GM04504 (cell line): ENCODE data around the gene DUSP5.

Source experiments
- DNase-seq: peaks from one replicate; pipeline ENCODE4 v3.0.0-alpha.2; 2012; ENCODE audit warnings: low read depth

DUSP5 gene

DNA sequence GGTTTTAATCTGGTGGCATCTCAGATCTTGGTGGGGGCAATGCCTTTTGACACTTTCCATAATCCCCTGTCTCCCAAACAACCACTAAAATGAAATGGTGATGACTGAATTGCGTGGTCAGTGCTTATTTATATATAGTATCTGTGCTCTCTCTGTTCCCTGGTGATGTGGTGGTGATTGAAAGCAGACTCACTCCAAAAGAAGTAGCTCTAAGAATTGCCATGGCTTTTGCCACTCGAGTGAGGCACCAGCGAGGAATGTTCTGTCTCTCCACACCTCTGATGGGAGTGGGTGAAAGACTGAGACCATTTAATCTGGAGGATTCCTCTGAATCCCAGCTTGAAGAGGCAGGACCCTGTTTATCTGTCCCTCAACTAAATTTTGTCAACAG lies 2.8 kb downstream of the DUSP5 start:
- no peak for DNase-seq

DNA sequence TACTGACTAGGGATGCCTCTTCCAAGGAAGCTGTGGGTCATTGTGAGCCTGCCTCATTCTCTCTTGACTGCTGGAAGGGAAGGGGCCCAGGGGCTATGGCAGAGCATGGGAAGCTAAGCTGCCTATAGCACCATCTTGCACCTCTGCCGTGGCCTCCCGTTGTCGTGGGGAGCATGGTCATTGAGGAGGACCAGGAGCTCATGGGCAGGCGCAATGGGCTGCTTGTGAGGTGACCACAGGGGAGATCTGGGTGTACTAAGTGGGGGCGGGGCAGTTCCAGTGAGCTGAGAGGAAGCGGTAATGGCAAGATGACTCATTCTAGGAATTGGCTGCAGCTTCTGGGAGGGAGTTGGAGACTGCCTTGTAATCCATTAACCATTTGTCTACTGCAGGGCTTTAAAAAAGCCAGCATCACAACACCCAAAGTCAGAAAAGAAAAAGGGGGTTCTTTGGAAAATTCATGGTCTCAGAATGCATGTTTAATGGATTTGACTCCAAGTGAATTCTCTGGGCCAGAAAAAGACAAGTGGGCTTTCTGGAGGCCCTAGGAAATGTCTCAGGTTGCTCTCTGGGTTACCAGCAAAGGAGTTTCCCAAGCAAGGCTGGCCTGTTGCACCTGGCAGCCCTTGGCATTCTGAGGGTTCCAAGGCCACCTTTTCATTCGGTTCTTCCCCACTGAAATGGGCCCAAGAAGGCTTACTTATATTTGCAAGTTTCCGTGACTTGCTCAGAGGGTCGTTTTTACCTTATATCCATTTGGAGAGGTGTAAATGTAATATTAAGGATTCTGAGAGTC lies 3.6 kb downstream of the DUSP5 start:
- peak; percentile 79 for DNase-seq

DNA sequence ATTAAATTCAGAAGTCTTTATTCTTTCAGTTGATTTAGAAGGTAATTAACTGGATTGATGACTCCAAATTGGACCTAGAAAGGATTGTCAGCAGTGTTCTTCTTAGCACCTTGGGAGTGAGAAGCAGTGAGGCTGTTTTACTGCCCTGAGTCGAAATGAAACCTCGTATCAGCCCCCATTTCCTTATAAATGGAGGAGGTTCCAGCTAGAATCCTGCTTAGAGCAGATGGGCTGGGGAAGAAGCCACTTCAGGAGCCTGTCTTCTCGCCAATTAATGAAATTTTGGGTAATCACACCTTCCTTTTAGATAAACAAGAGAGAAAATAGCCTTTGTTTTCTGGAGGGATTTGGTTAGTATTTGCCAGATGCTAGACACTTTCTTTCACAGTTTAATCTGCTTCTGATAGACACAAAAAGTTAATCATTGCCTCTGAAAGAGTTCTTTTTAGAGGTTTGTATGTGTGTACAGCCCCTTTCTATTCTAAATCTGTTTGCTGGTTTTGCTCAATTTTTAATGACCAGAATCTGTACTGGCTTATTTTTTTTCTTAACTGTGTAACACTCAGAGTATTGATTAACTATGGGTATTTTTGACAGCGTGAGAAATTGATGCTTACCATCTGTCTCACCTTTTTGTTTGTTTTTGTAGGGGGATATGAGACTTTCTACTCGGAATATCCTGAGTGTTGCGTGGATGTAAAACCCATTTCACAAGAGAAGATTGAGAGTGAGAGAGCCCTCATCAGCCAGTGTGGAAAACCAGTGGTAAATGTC lies 4.6 kb downstream of the DUSP5 start:
- DNase-seq: no peak

DNA sequence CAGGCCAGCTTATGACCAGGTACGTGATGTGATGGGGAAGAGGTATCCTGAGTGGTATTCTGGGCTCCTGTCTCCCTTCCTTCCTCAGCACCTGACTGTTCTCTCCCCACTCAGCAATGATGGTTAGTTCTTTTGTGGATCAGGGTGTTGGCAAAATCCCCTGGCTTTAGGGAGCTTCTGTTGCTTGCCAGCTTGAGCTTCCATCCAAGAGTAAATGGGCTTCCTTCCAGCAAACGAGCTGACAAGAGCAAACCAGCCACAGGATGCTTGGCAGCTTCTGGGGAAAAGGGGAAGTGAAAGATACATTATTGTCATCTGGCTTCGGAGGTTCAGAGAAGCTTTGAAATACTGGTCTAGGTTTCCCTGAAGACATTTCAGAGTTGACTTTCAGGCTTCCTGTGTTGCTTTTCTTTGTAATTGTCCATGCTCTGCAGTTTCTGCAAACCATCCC lies 5.2 kb downstream of the DUSP5 start:
- peak; percentile 86 for DNase-seq

DNA sequence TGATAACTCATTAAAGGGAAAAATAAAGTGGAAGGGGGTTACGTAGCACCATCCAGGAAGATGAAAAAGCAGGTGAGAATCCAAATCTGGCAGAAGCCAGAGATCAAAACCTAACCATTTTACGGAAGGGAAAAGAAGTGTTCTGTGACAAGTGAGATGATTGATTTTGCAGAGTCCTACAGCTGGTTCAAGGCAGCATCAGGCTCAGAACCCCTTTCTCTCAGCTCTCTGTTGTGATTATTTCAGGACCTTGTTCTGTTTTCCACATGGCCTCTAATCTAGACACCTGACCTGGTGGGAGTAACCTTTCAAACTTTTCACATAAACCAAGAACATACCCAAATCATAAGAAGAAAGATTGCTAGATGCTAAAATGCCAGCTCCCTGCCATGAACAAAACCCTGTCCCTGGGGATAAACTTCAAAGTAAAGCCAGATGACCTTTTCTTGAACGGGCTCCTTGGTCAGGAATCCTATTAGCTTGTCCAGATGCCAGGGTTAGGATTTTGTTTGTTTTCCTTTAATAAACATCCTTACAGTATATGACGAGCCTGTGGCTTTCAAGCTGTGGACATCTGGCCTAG lies 5.9 kb downstream of the DUSP5 start:
- no peak for DNase-seq

DNA sequence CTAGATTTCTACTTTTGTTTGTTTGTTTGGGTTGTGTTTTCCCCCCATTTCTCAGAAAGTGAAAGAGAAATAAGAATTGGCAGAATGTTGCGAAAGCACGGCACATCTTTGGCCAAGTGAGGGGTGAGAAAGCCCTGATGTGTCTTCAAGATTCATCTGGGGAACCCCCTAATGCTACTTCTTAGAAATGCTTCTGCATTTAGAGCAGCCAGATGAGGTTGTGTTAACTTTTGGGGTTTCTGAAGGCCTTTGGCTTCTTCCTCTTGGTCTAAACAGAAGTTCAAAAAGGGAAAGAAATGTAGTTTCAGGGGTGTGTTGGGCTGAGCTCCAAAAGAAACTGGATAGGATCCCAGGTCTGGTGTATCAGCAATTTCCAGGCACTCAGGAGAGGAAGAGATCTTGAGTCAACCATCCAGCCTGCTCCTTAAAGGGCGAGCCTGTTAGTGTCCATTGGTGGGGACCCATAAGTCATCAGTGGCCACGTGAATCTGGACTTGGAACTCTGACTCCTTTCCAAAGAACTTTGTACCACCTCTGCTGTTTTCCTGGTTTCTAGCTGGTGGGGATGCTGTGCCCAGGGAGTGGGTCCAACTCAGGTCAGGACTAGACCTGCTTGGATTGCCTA lies 6.5 kb downstream of the DUSP5 start:
- DNase-seq: peak; percentile 57

DNA sequence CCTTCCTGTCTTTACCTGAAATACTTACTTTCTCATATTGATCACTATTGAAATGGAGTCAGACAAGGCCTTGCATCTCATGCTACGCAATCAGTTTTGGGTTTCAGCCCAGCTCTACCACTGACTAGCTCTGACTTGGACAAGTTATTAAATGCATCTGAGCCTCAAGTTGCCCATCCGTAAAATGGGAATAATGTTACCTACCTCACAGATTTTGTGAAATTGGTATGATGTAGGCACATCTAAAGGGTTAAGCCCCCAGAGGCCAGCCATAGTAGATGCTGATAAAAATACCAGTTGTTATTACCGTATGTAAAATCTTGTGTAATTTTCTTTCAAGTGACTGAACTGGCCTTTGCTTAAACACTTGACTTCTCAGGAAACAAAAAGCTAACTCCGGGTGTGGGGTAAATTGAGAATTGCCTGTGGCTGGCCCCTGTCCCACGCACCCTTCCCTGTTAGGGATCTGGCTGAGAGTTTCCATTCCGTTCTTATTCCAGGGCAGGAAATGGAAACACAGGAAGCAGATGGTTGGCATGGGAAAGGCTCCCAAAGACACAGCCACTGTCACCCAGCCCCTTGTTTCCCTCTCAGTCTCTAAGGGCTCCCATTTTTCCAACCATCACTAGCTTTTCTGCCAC lies 7.5 kb downstream of the DUSP5 start:
- no peak for DNase-seq

DNA sequence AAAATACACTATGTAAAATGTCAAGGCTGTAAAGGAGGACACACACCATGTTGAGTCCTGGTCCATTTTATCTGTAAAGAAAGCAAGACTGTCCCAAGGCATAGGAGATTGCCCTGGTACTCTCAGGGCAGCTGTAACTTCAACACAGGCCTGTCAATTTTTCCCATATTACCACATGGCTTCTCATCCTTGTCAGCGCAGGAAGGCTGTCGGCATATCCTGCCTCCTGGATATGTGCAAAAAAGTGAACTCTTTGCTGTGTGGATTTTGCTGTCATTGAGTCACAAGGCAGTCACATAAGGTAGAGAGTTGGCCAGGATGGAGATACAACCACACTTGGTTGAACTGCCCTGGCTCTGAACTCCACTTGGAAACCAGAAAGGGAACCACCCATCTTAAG lies 8.7 kb downstream of the DUSP5 start:
- no peak for DNase-seq

DNA sequence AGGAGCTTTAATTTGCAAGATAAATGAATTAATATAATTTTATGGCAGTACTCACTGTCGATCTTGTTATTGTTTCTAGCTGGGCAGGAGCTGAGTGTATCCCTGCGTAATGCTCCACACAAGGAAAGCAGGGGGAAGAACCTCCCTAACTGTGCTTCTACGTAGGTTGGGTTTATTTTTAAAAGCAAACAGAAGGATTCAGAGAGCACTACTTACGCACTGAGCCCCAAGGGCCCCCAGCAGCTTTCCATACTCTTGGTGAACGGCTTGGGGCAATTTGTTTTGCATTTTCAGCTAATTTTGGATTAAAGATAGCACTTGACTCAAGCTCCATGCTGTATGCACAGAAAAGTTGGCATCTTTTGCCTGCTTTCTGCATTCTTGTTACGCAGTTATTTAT lies 9.6 kb downstream of the DUSP5 start:
- DNase-seq: no peak

DNA sequence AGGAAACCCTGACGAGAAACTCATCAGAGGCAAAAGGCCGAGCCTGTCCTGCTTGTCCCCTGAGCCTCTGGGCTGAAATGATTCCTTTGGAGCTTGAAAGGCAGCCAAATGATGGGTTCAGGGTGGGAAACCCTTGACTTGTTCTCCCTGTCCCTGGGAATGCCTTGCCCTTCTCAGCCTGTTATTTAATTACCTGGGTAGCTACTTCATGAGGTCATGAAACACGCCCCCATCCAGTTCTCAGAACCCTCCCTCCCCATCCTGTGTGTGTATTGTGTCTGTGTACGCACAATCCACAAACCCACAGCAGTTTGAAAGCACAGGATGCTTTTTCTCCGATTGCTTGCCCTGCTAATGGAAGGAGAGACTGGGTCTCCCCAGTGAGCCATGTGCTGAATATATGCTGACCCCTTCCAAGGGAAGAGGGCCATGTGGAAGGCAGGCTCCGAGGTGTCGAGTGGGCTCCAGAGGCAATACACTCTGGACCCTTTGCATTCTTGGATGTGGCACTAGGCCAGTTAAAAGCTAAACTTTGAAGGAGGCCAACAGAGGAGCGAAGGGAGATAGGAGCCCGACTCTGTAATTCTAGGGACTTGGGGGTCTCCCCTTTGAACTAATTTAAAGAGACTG lies 10.6 kb downstream of the DUSP5 start:
- no peak for DNase-seq

DNA sequence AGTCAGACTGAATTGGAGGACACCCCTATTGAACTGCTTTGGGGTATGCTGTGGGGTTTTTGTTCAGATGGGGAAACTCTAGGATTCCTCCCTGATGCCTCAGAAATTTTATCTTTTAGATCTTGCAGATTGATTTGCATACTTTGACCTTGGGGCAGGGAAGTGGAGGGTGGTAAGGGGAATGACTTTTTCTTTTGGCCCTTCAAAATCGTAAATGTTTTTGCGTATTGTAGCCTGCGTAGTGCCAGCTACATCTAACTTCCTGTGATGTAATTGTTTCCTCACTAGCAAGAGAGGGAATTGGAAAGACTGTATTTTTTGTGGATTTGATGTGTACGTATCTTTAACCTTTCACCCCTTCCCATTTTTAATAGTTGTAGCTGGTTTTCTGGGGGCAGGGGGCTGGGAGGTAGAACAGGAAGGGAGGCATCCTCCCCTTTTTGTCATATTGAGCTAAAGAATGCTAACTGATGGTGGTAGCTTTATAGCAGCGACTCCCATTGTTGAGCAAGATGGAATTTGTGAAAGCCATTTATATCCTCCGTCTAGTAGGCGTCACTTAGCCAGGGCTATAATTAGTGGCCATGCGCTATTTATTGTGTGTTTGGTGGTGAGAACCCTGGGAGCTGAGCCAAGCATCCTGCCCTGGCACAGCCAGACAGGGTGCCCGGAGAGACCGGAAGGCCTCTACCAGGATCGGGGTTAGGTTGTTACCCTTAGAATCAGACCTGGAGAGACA lies 11.3 kb downstream of the DUSP5 start:
- DNase-seq: no peak

DNA sequence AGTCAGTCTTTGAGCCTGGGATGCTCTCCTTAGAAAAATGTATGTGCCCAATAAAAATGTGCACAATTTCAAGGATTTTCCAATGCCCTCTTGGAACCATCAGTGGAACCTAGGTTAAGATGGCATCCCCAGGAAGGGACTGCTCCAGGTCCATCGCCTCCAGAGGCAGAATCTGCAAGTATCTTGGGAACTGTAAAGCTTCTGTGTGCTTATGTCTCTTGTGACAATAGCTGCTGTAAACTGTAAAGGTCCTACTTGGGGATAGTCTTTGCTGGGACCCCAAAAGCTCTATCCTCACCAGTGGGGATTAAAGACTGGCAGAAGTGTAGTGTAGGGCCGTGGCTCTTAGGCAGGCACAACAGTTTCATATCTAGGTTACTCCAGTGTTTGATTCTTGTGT lies 11.9 kb downstream of the DUSP5 start:
- no peak for DNase-seq

DNA sequence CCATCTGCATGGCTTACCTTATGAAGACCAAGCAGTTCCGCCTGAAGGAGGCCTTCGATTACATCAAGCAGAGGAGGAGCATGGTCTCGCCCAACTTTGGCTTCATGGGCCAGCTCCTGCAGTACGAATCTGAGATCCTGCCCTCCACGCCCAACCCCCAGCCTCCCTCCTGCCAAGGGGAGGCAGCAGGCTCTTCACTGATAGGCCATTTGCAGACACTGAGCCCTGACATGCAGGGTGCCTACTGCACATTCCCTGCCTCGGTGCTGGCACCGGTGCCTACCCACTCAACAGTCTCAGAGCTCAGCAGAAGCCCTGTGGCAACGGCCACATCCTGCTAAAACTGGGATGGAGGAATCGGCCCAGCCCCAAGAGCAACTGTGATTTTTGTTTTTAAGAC lies 12.4 kb downstream of the DUSP5 start:
- no peak for DNase-seq

DNA sequence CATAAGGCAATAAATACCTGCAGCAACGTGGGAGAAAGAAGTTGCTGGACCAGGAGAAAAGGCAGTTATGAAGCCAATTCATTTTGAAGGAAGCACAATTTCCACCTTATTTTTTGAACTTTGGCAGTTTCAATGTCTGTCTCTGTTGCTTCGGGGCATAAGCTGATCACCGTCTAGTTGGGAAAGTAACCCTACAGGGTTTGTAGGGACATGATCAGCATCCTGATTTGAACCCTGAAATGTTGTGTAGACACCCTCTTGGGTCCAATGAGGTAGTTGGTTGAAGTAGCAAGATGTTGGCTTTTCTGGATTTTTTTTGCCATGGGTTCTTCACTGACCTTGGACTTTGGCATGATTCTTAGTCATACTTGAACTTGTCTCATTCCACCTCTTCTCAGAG lies 13.0 kb downstream of the DUSP5 start:
- no peak for DNase-seq

DNA sequence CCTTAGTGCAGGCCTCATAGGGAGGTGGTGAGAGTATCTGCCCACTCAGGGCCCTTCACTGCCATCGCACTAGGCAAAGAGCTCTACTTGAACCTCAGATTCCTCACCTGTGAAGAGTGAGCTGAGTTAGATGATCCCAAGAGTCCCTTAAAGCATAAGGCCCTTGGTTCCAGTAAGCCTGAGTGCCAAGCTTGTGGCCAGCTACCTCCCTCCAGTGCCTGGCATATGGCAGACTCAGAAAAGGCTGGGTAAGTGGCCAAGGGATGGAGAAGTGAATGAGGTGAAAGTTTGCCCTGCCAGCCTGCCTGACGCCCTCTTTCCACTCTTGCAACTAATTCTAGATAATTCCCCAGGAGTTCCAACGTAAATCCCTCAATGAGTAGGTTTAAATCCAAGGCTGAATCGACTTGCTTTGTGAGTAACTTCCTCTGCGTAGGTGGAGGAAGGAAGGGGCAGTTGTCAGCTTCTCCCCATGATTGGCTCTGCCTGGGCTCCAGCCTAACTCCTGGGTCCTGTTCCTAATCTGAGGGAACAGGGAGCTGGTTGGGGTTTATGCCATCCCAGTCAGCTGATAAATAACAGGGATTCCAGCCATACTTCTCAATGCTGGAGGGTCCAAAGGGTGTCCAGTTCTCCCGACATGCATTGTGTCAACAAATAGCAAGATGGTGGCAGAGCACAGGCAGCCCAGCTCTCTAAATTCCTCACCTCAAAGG lies 14.2 kb downstream of the DUSP5 start:
- DNase-seq: no peak

DNA sequence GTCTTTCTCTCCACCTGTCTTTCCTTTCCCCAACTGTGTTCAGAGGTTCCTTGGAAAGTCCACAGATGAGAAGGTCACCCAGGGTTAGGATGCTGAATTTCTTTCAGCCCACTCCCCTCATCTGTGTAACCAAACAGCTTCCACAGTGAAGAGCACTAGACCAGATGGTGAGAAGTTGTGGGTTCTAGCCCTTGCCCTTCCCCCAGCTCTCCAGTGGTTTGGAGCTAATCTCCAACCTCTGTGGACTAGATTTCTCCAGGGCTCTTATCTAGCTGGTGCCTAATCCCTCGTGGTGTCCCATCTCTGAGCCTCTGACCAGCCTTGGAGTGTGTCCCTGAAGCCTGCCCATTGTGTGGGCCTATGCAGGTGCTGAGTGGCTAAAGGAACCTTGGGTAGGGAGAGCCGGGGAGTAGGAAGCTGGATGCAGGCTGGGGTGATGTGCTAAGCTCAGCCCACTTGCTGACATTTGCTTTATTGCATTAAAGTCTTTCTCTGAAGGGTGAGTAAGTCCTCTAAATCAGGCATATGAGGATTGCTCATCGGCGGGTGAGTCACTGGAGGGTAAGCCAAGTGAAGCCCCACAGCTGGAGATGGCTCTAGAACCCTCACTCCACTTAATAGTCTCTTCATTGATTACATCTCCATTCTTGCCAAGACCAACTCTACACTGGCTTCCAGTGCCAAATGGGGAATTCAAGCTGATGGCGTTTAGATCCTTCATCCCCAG lies 14.9 kb downstream of the DUSP5 start:
- peak; percentile 78 for DNase-seq

DNA sequence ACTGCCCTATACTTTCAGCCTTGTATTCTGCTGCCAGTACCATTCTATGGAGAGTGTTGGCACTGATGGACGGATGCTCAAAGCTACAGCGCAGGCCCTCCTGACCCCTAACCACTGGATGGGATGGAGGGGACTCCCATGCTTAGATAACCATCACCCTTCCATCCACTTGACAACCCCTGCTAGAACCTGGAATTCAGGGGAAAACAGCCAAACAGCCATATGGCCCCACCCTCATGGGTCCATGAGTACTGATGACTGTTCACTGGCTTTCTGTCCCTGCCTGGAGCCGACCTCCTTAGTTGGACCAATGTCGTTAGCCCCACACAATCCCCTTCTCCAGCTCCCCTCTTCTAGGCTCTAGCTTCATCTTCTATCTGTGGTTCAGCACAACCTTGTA lies 16.2 kb downstream of the DUSP5 start:
- DNase-seq: no peak

DNA sequence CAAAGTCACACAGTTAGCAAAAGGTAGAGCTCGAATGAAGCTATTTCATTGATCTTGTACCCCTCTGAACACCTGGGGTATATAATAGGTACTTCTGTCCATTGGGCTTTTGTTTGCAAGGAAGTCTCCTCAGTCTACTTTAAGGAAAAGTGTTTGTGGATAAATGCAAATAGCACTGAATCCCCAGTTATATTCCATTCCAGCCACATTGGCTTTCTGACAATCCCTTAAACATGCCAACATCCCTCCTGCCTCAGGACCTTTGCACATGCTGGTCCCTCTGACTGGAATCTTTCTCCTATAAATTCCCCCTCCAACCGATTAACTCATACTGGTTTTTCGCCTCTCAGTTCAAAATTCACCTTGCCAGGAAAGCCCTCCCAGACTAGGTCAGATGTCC lies 17.1 kb downstream of the DUSP5 start:
- no peak for DNase-seq

DNA sequence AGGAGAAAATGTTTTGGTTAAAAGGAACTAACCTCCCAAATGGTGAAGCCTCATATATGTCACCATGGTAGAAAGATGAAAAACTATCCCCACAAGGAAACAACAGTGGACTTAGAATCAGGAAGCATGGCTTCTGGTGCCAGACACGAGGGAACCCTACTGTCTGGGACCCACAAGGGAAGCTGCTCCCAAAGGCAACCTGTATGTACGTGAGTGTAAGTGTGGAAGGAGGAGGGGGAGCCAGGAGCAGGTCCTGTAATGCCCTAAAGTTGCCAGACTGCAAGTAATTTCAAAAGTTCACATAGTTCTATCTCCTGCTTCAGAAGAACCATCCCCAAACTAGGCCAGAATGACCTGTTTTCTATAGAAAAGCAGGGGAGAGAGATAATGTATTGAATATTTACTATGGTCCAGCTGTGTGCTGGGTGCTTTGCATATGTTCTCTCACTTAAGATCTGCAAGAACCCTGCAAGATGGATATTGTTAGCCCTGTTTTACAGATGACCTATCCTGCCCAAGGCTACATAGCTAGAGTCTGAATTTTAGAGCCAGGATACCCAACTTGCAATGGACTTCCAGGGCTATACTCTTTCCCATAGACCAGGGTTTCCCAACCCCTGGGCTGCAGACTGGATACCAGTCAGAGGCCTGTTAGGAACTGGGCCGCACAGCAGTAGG lies 19.2 kb downstream of the DUSP5 start:
- DNase-seq: no peak
